GM18507 (cell line): Measurements from ENCODE around the gene RNF41.
"Not testable (repeated sequence)": the region's sequence is repeated elsewhere in the genome, so short reads cannot be mapped to it uniquely, and the experiment has no call there.

Experiments used
- DNase-seq: peaks from one replicate; pipeline ENCODE4 v3.0.0; 2011; ENCODE audit warnings: low read depth; ENCODE audit not compliant: insufficient read length; ENCODE audit errors: extremely low spot score
- FAIRE-seq: peaks from 2 replicates; lab custom pipeline; 2011; peaks lifted over from hg19 to GRCh38; lab: Jason Lieb, UNC

The RNF41 gene

GRCh38 chr12:56220611-56221231 lies 1.0 kb downstream of the RNF41 start:
- DNase-seq (no peak), FAIRE-seq (peak; percentile 56)

DNA sequence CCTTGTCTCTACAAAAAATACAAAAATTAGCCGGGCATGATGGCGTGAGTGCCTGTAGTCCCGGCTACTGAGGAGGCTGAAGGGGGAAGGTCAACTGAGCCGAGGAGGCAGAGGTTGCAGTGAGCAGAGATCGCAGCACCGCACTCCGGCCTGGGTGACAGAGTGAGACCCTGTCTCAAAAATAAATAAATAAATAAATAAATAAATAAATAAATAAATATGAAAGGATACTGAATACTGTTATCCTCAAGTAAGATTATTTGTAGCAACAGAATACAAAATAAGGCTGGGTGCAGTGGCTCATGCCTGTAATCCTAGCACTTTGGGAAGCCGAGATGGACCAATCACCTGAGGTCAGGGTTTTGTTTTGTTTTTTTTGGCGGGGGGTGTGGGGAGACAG lies 1.9 kb downstream of the RNF41 start:
- no peak for DNase-seq
- FAIRE-seq: no peak

GRCh38 chr12:56216461-56216860 lies 5.3 kb downstream of the RNF41 start:
- no peak for FAIRE-seq
- DNase-seq: no peak

GRCh38 chr12:56213878-56214277 lies 7.8 kb downstream of the RNF41 start:
- FAIRE-seq: no peak

GRCh38 chr12:56212361-56212760 lies 9.4 kb downstream of the RNF41 start:
- DNase-seq (no peak), FAIRE-seq (no peak)

More at GRCh38 chr12:56213878-56214277, 7.8 kb downstream of the RNF41 start:
- no peak for DNase-seq

GRCh38 chr12:56208006-56208405 lies 13.7 kb downstream of the RNF41 start:
- FAIRE-seq (no peak), DNase-seq (no peak)

DNA sequence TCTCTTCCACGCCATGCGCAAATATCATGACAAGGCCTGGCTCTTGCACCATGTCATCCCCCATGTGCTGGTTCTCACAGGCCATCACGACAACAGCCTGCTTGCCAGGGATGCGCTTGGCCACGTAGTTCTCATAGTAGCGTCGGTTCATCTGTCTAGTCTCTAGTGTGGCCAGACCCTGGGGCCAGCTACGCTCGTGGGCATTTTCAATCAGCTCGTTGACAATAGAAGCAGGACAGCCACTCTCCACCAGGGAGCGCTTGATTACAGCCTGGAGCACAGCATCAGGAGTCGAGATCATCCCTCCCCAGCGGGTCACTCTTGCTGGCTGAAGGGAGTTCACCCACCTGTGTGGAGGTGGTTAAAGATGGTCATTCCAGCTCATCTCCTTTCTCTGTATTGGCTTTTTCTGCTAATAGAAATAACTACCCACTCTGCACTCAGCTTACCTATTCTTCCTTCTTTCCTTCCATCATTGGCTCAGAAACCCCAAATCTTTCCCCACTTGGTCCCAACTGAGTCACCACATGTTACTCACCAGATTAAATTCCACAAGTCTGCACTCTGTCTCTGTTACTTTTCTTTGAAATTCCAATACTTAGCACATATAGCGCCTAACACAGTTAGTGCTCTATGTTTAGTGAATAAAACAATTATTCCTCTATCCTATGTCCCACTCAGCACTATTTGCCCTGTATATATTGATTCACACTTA lies 15.1 kb downstream of the RNF41 start:
- DNase-seq (no peak), FAIRE-seq (no peak)

GRCh38 chr12:56205445-56205844 lies 16.3 kb downstream of the RNF41 start:
- no peak for DNase-seq
- FAIRE-seq: no peak

GRCh38 chr12:56204275-56204674 lies 17.4 kb downstream of the RNF41 start:
- no peak for DNase-seq
- no peak for FAIRE-seq

GRCh38 chr12:56202838-56203237 lies 18.9 kb downstream of the RNF41 start:
- no peak for FAIRE-seq
- no peak for DNase-seq

DNA sequence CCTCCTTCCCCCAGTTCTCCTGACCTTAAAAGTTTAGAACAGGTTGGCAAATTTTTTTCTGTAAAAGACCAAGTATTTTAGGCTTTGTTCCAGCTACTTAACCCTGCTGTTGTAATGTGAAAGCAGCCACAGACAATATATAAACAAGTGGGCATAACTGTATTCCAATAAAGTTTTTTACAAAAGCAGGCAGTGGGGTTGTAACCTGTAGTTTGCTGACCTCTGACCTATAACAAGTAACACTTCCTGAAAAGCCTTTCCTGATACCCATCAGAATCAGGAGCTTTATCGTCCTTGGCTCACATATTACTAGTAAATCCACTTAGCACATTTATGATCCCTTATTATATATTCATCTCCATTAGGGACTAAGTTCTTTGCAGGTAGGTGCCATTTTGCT lies 19.4 kb downstream of the RNF41 start:
- no peak for DNase-seq
- FAIRE-seq: no peak

- FAIRE-seq: no peak
- DNase-seq: no peak
Measured at GRCh38 chr12:56198836-56199235, 22.9 kb downstream of the RNF41 start.

- DNase-seq: no peak
Measured at GRCh38 chr12:56197921-56198635, 23.6 kb downstream of the RNF41 start.

GRCh38 chr12:56196818-56197550 lies 24.7 kb downstream of the RNF41 start:
- not testable (repeated sequence) for DNase-seq, FAIRE-seq

More at GRCh38 chr12:56197921-56198635, 23.6 kb downstream of the RNF41 start:
- FAIRE-seq: no peak

DNA sequence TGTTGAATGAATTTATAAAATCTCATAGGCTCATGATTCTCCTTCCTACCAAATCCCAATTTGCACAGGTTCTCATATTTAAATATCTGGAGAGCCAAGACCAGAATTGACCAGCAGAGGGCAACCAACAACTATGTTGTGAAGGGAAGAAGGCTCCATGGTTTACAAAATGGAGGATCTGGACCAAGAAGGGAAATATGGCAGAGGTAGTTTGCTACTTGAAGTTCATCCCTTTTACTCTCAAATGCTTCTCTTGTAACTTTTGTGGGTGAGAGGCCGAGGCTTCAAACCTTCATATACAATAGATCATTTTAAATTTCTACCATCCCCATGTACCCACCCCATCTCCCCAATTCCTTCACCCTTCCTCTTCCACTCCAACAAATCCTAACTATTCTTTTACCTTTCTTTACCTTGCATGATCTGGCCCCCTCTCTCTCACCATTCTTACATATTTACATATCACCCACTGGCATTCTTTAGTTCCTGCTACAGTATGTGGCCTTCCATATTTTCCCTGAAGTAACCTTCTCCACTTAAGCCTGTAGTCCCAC lies 28.6 kb downstream of the RNF41 start:
- DNase-seq: peak; percentile 58
- FAIRE-seq: peak; percentile 85

DNA sequence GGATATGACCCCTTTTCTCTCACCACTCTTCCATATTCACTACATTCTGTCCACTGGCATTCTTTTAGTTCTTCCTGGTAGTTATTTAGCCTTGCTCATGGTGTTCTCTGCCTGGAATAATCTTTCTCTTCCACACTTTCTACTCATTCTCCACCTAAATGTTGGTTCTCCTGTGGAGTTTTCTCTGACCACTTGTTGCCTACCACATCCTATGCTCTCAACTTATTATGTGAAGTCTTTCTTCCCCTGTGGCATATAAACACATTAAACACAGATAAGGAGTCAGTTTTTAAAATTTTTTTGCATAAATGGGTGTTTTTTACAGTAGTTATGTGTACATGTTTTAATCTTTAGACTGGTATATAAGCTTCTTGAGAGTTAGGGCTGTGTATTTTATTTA lies 29.1 kb downstream of the RNF41 start:
- DNase-seq (no peak), FAIRE-seq (no peak)

GRCh38 chr12:56190695-56191155 lies 31.0 kb downstream of the RNF41 start:
- no peak for FAIRE-seq

DNA sequence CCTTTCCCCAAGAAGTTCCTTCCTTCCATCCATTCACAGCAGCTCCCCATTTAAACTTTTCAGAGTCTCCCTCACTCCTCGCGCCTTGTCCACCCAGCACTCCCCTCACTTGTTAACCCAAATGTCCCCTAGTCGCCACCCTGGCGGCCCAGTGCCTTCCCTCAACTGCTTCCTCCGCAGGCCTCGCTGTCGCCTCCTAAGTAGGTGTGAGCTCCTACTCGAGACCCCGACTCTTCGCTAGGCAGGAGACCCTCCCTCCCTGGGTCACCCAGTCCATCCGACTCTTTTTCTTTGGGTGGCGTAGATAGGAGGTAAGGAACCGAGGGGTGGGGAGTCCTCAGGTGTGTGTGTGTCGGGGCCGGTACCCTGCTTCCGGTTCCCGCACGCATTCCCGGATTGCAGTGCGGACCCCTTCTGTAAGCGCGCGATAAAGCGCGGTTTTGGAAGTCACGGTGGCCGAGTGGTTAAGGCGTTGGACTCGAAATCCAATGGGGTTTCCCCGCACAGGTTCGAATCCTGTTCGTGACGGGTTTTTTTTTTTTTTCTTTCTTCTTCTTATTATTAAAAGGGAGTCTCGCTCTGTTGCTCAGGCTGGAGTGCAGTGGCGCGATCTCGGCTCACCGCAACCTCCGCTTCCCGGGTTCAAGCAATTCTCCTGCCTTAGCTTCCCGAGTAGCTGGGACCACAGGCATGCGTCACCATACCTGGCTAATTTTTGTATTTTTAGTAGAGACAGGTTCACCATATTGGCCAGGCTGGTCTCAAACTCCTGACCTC lies 31.6 kb downstream of the RNF41 start:
- peak; percentile 55 for DNase-seq
- peak; percentile 66 for FAIRE-seq

More at GRCh38 chr12:56190695-56191155, 31.0 kb downstream of the RNF41 start:
- no peak for DNase-seq
